GM12892 (cell line): Measurements from ENCODE around the gene SLC35G4. TPM values are rescaled to one million over a fixed set of nuclear protein-coding genes. Genes with fewer than 3 reads are reported as not detected.
"Not testable (repeated sequence)": the region's sequence is repeated elsewhere in the genome, so short reads cannot be mapped to it uniquely, and the experiment has no call there.

Source experiments
- DNase-seq: peaks from one replicate; pipeline ENCODE4 v3.0.0; 2011; ENCODE audit not compliant: insufficient read length
- FAIRE-seq: peaks from 2 replicates; lab custom pipeline; 2011; peaks lifted over from hg19 to GRCh38; lab: Jason Lieb, UNC
- POLR2A ChIP-seq: IDR thresholded peaks from 2 replicates; pipeline ENCODE4 v1.6.1; 2011; ENCODE audit warnings: low read depth, low read length, control low read depth
- POLR2AphosphoS5 ChIP-seq: IDR thresholded peaks from 2 replicates; pipeline ENCODE4 v1.6.1; 2011; ENCODE audit warnings: low read depth, low read length, control low read depth
- TAF1 ChIP-seq: IDR thresholded peaks from 2 replicates; pipeline ENCODE4 v1.6.1; 2011; ENCODE audit warnings: low read depth, mild to moderate bottlenecking, control low read depth, low read length, borderline replicate concordance
- polyA plus RNA-seq: library from polyadenylated mRNA; unstranded; fragments of >200 nt; gene quantifications from one replicate; pipeline ENCODE4 v1.2.1, GENCODE V29; 2012; ENCODE audit warnings: missing spikeins, inconsistent platforms; ENCODE audit not compliant: missing spikeins

Gene SLC35G4
- not detected for polyA plus RNA-seq

DNA sequence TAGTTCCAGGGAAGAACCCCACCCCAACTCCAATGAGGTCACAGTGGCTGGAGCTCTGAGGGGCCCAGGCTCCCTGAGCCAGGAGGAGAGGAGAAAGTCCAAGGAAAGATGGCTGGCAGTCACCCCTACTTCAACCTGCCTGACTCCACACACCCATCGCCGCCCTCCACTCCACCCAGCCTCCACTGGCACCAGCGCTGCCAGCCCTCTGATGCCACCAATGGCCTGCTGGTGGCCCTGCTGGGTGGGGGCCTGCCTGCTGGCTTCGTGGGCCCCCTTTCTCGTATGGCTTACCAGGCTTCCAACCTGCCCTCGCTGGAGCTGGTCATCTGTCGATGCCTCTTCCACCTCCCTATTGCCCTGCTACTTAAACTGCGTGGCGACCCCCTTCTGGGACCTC lies at the start of gene SLC35G4:
Gene SLC35G4, plus strand, starts transcription at position 109 of the 400 bp plus-strand sequence. Its CDS starts 0 bp downstream, at position 109.
- not testable (repeated sequence) for FAIRE-seq, DNase-seq

DNA sequence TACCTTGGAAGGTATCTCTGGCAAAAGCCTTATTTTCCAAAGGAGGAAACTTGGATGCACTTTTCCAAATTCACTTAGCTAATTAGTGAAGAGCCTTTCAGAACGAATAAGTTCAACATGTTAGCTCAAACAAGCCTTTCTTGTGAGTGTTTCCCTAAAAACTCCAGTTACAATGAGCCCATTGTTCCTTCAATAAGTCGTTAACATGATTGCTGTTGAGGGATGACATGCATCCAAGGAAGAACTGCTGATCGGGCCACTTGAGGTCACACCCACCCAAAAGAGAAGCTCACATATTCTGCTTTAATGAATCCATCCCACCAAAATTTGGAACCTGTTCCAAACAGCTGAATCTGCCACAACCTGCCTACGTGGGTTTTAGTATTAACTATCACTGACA lies 48.1 kb upstream of the SLC35G4 start:
- FAIRE-seq (no peak), DNase-seq (no peak)
- no peak for TF ChIP-seq POLR2AphosphoS5
- TF ChIP-seq TAF1 = no peak
- TF ChIP-seq POLR2A = no peak

DNA sequence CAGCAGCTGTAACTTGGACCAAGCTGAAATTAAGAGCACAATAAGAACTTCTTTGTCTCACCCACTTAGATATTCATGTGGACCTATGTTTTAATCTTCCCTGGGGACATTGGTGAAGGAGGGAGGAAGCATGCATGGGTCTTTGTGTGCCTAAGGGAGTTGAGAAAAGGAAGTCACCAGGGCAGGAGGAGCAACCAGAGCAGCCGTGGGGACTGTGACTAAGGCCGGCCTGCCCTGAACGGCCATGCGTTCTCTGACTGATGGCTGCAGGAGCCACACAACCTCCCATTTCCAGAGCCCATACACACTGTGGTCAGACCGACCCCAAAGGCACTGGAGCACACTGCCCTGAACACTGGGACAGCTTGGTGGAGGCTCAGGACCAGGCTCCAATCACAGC lies 43.7 kb upstream of the SLC35G4 start:
- no peak for FAIRE-seq
- DNase-seq = no peak
- no peak for TF ChIP-seq POLR2A
- no peak for TF ChIP-seq POLR2AphosphoS5
- TF ChIP-seq TAF1 = no peak

DNA sequence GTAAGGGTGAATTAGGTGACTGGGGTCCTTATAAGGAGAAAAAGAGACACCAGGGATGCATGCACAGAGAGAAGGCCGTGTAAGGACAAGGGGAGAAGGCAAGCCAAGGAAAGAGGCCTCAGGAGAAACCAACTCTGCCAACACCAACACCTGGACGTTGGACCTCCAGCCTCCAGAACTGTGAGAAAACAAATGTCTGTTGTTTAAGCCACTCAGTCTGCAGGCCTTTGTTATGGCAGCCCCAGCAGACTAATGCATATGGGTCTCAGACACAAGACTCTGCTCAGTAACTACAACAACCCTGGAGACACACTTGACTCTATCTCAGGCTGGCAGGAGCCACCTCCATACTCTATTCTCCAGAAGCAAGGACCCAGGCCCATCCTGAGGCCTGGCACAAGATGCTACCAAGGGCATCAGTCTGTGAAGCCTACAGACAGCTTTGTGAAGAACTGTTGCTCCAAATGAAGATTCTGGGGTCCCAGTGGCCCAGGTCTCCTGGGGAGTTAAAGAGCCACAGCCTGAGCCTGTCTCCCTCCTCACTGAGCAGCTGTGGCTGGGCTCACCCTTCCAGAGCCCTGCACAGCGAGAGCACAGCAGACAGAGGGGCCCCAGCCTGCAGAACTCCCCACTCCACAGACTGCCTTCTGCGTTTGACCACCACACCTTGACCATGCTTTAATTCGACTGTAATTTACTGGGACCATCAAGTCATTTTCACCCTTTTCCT lies 43.0 kb upstream of the SLC35G4 start:
- FAIRE-seq = no peak
- no peak for DNase-seq
- TF ChIP-seq POLR2A = no peak
- no peak for TF ChIP-seq POLR2AphosphoS5

DNA sequence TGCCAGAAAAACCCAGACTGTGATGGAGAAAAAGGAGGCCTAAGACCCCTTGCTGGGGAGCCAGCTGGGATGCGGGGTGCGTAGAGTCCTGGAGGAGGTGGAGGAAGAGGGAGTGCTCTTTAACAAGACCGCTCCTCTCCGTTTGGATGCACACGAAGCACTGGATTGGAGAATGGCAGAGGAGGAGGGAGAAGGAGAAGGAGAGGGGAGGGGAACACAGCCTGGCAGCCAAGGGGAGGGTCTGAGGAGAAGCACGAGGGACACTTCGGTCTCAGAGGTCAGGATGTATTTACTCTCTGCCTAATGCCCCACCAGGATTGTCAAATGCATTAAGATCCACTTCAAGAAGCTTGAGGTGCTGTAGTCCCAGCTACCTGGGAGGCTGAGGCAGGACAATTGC lies 42.0 kb upstream of the SLC35G4 start:
- DNase-seq (no peak), FAIRE-seq (no peak)
- TF ChIP-seq TAF1 (no peak), POLR2A (no peak), POLR2AphosphoS5 (no peak)

DNA sequence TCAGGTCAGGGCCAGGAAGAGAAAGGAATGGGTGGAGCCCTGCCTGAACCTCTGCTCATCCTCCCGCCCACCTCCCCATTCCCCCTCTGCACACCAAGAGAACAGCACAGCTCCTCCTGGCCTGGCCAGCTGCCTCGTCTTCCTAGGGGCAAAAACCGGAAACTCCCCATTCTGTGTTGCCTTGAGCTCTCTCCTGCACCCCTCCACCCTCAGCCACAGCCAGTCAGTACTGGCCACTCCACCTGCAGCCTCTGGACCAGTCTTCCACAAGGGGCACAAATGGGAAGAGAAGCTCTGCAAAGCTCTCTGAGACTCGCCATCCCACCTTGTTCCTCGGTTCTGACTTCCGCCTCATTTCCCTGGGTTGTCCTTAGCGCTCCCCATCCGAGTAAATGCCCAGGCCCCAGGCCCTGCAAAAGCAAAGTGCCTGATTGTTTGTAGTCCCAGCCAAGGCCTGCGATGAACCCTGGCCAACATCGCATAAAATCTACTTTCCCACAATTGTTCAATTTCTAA lies 39.3 kb upstream of the SLC35G4 start:
- no peak for TF ChIP-seq TAF1
- TF ChIP-seq POLR2A = no peak
- TF ChIP-seq POLR2AphosphoS5 = no peak
- FAIRE-seq (no peak), DNase-seq (no peak)

DNA sequence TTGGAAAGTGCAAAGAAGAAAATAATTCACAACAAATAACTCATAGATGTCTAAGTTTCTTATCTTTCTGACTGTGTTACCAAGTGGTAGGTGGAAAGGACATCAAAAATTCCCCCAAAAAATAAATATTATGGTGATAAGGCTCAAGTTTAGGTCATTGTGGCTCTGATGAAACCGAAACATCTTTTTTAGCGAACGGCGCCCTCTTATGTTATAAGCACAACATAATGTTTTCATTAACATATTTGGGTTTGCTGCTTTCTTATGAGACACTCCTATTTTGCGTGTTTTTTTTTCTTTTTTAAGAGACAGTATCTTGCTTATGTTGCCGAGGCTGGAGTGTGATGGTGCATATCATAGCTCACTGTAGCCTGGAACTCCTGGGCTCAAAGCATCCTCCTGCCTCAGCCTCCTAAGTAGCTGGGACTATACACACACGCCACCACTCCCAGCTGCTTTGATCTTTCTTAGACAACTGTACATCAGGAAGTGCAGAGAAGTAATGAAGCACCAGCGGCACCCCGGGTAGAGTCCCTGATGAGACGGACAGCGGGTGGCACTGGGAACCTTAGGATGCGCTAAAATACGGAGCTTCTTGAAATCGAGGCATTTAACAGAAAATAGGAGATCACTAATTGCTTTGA lies 38.5 kb upstream of the SLC35G4 start:
- TF ChIP-seq POLR2AphosphoS5 = no peak
- TF ChIP-seq TAF1 = no peak
- TF ChIP-seq POLR2A = no peak
- DNase-seq = no peak
- FAIRE-seq = no peak

DNA sequence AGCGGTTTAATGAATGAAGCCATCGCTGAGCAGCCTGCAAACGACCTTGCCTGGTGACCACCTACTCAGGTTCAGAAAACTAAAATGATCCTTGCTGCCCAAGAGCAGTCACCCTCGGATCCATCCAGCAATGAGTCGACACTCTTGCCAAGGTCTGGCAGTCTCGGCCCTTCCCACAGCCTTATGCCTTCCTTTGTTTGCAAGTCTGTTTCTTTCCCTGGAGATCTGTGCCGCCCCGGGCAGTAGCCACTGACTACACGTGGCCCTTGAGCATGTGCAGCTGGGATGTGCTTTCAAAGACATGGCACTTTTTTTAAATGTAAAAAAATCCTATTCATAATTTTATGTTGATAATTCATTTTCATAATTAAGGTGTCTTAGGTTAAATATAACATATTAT lies 37.2 kb upstream of the SLC35G4 start:
- DNase-seq (no peak), FAIRE-seq (no peak)
- no peak for TF ChIP-seq POLR2A
- no peak for TF ChIP-seq TAF1
- TF ChIP-seq POLR2AphosphoS5 = no peak

DNA sequence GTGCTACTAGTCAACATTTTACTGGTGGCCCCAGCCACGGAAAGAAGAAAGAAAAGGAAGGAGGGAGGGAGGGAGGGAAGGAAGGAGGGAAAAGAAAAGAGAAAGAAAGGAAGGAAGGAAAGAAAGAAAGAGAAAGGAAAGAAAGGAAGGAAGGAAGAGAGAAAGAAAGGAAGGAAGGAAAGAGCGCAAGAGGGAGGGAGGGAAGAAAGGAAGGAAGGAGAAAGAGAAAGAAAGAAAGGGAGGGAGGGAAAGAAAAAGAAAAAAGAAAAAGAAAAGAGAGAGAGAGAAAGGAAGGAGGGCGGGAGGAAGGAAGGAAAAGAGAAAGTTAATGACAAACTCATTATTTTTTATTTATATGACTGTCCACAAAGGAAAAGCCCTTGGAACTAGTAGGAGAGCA lies 34.9 kb upstream of the SLC35G4 start:
- no peak for DNase-seq
- TF ChIP-seq POLR2AphosphoS5 = no peak
- TF ChIP-seq POLR2A = no peak
- TF ChIP-seq TAF1 = no peak
- no peak for FAIRE-seq

DNA sequence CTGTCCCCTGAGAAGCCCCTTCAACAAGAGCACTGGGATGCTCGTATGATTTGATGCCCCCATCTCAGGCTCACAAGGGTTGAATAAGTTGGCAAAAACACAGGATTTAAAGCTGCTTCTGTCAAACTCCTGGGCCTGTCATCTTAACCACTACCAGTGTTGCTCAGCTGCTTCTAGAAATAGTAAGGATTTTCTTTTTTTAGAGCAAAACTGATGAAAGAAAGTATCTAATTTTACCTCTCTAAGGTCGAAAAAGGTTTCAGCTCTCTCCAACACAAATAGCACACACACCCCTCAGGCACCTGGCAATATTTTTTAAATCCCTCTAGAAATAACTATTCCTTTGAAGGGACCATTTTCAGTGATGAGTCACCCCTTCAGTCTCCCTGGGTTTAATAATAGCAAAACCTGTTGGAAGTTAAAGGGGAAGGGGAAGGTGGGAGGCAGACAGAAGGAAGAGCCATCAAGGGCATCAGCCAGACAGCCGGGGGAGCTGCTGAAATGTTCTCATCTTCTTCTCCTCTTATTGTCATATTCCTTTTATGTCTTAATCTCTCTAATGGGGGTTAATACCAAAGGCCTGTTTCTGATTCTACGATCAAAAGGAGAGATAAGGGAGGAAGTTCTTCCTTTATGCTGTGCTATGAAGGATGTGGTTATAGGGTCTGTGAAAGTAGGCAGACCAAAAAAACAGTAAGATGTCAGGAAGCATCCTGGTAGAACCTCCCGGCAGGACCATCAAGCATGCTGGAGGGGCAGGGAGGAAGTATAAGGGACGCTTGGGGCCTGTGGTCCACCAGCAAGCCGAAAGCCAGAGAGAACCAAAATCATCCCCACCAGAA lies 31.9 kb upstream of the SLC35G4 start:
- no peak for FAIRE-seq

DNA sequence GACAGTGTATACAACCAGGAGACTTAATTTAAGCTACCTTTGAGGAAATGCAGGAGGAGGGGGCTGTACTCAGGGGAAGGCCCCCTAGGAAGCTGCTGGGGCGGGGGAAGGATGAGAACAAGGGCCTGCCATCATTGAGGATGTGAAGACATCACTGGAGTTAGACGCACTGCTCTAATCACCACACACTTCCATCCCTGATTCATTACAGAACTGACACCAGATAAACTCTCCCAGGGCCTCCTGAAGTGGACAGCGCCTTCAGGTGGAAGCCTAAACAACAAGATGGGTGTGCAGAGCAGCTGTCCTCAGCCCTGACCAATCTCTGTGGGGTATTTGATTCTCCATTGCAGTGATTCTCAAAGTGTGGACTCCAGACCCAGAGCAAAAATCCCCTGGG lies 30.6 kb upstream of the SLC35G4 start:
- TF ChIP-seq TAF1 = no peak
- TF ChIP-seq POLR2A = no peak
- TF ChIP-seq POLR2AphosphoS5 = no peak
- FAIRE-seq = no peak
- no peak for DNase-seq

More for the DNA sequence above, 31.9 kb upstream of the SLC35G4 start:
- DNase-seq = no peak
- TF ChIP-seq POLR2AphosphoS5 (no peak), TAF1 (no peak), POLR2A (no peak)

DNA sequence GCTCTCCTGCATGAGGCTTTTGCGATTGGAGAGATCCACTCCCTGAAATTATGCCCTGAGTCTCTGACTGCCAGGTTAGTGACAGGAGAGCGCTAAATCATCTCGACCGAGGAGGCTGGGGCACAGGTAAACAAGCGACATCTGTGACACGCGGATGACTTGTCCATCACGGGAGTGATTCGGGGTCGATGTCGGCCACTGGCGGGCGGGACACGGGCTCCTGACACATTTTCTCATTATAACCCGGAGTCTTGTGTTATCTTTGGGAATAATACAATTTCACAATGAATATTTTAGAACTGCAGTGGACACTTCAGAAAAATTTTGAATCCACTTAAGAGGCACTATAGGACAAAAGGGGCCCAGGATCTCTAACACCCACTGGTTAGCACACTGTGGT lies 29.5 kb upstream of the SLC35G4 start:
- FAIRE-seq = no peak
- TF ChIP-seq POLR2AphosphoS5 = no peak
- no peak for TF ChIP-seq TAF1
- TF ChIP-seq POLR2A = no peak
- DNase-seq = no peak
